ENCODE measurements around the gene PGAP1.

DNA sequence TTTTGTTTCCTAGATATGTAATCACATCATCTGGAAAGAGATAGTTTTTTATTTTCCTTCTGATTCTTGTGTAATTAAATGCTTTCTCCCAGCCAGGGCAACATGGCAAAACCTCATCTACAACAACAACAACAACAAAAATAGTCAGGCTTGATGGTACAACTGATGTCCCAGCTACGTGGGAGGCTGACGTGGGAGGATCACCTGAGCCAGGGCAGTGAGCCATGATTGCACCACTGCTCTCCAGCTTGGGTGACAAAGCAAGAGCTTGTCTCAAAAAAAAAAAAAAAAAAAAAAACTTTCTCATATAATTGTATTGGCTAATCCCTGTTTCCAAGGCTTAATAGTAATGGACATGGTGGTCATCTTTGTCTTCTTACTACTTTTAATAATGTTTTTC lies 26.4 kb upstream of the PGAP1 start:
- TF ChIP-seq, protein P1, sequence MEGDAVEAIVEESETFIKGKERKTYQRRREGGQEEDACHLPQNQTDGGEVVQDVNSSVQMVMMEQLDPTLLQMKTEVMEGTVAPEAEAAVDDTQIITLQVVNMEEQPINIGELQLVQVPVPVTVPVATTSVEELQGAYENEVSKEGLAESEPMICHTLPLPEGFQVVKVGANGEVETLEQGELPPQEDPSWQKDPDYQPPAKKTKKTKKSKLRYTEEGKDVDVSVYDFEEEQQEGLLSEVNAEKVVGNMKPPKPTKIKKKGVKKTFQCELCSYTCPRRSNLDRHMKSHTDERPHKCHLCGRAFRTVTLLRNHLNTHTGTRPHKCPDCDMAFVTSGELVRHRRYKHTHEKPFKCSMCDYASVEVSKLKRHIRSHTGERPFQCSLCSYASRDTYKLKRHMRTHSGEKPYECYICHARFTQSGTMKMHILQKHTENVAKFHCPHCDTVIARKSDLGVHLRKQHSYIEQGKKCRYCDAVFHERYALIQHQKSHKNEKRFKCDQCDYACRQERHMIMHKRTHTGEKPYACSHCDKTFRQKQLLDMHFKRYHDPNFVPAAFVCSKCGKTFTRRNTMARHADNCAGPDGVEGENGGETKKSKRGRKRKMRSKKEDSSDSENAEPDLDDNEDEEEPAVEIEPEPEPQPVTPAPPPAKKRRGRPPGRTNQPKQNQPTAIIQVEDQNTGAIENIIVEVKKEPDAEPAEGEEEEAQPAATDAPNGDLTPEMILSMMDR (IDR thresholded peaks at IDR 0.05), result no peak
- TF ChIP-seq POLR2A (IDR thresholded peaks at IDR 0.05), result no peak

All from uterus (tissue), 2 donors.